GM19463 (cell line): ENCODE measurements around the gene CCDC33.

Source experiments
- ATAC-seq: cut with Tn5 transposase; IDR thresholded peaks from one replicate; pipeline ENCODE4 v1.9.1; 2021; ENCODE audit warnings: mild to moderate bottlenecking, moderate library complexity; ENCODE audit not compliant: unreplicated experiment

The CCDC33 gene

DNA sequence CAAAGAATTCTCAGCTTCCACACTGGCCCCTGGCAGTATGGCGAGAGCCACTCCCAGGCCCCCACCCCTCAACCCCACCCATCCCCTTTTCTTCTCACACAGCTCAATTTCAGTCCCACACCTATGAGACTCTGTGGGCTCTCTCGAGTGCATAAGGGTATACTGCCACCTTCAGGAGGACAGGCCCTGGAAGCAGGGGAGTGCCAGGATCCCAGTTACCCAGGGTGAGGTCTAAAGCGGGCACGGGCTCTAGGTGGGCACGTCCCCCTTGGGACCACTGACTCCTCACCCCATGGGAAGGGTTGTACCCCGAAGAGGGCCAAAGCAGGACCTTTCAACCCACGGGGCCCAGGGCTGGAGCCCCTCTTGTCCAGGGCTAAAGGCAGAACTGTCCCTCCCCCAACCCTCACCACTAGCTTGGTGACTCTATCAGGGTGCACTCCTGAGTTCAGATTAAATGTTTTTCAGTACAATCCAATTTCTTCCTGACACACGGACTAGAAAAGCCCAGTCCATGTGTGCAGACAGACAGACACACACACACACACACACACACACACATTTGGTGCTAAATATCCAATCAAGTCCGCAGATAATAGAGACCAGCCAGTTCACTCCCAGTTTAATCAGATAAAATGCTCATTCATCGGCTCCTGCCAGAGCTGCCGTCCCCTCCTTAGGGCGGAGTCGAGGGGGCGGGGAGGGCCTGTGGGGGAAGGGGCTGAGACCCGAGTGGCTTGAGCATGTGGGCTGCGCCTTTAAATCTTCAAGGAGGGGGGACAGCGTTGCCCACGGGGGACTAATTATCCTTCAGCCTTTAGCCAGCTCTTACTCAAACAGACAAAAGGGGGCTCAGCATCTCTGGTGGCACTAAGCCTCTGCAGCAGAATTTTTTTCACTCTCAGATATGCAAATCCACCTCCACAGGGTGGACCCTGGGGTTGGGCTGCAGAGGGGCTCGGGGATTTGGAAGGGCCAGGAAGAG, 72.0 kb downstream of the CCDC33 start:
- ATAC-seq: no peak

DNA sequence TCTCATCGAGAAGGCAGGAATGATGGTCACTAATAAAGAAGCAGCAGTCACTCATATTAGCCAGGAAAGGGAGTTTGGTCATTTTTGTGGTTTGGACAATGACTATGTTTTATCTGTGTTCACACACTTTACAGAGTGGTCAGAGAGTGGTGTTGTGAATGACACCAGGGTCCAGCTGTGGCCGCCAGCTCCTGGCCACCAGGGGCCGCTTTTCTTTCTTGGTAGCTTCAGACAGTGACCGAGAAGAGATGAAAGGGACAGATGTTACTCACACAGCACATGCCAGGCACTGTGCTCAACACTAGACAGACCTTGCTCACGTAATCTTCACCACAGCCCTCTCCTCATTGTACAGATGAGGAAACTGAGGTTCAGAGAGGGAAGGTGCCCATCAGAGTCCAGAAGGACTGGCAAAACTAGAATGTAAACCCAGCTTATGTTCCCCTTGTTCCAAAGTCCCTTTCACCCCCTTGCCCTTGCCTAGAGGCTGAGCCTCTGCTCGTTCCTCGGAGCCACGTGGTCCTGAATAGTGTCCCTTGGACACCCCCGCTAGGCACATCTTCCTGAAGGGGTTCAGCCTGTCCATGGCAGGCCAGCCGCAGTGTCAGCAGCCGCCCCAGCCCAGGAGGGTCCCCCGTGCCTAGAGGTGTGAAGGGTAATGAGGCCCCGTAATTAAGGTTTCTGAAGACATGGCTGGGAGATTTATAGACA, 75.8 kb downstream of the CCDC33 start:
- ATAC-seq: no peak

DNA sequence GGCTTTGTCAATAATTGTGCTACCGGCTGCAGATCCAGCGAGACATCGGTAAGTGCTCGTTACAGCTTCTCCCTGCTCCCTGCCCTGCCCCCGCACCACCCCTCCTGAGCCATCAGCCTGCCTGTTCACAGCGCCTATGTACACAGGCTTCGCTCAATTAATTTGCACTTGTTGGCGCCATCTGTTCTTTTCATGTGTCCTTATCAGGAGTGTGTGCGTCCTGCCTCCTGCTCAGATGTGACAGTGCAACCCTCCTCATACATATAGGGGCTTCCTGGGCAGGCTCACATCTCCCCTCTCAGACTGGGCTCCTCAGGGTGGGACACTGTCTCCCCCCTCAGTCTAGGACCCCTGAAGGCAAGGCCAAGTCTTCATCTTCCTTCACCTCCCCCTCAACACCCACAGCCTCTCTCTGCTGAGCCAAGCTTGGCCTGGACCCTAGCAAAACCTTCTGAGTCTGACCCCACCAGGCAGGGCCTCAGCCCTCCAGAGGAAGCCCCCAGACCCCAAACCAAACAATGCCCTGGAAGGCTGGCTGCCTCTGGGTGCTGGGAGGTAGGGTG, 76.4 kb downstream of the CCDC33 start:
- ATAC-seq: no peak

DNA sequence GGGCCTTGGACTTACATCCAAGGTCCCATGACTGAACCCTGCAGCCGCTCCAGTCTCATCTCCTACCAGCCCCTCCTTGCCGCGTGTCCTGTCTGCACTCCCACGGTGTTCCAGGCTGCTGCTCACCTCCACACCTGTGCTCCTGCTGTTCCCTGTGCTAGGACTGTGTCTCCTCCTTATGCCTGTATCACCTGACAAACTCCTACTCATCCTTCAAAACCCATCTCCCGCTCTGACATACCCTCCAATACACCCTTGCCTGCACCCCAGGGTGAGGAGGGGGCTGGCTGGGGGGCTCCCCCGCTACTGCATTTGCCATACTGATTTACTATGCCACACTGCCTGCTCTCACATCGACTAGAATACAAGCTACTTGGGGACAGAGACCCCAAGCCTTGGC, 77.8 kb downstream of the CCDC33 start:
- no peak for ATAC-seq

DNA sequence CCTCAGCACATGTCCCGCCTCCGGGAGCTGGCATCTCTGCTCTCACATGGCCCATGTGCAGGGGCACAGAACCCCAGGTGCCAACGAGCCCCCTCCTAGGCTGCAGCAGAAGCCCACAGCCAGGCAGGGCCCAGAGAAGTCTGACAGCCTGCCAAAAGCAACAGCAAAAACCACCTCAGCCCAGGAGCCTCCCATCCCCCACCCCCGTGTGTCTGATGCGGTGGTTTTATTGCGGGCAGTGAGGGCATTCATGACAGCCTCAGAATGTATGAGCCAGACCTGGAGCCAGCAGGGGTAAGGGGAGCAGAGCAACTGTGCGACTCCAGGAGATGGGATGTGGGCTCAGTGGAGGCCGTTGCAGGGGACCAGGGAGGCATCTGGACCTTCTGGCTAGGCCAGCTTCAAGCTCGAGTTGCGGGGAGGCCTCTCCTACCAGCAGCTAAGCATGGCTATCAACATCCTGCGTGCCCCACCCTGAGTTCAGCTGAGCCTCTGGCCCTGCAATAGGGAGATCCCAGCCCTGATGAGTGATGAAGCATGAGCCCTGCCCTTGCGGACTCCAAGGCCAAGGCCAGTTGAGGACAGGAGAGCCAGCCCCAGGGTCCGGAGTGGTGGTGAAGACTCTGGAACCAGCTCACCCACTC, 78.8 kb downstream of the CCDC33 start:
- no peak for ATAC-seq

DNA sequence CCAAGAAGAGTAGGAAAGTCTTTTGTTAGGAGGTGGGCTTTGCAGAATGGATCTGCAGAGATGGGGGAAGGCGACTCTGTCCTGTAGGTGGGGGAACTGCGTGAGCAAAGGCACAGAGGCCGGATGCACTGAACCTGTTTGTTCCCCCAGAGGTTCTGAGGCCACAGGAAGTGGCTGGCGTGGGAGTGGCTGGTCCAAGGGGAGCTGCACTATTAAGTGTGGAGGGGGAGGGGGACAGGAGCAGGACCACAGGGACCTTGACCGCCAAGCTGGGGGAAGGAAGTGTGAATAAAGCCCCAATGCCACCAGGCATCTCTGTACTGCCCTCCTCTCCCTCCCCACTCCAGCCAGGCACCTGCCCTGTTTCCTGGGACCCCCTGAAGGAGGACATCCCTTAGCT, 79.5 kb downstream of the CCDC33 start:
- ATAC-seq: no peak

DNA sequence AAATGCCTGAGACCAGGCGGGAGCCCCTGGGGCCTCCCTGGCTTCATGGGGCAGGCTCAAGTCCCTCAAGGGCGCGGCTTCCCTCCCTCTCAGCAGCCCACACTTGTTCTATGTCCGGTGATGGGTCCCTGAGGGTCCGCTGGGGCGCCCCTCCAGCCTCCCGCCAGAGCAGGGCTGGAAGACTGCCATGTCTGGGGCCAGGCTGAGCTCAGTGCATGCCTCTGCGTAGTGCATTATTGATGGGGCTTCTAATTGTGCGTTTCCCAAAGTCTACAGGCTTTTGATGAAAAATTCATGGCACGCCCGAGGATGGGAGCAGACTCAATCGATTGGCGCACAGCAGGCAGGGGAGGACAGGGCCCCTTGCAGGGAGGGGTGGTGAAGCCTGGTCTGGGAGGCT, 80.0 kb downstream of the CCDC33 start:
- no peak for ATAC-seq

DNA sequence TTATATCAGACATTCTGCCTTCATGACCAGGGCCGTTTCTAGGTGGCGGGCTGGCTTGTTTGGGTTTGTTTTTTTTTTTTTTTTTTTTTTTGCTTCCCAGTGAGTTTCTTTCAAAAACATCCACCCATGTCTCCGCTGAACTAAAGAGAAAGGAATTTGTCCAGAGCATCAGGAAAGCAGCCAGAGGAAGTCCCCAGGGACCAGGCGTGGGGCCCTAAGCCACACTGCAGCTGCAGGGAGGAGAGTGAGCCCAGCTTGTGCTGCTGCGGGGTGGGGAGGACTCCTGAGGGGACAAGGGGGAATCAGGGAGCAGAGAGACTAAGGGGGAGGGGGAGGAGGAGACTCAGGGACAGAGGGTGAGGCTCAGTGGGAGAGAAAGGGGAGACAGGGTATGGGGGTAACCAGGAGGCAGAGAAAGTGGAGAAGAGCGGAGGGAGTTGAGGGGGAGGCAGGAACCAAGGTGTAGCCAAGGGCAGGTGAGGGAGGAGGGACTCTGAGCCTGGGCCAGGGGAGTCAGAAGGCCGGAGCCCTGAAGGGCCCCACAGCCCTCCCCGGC, 81.8 kb downstream of the CCDC33 start:
- ATAC-seq: no peak

DNA sequence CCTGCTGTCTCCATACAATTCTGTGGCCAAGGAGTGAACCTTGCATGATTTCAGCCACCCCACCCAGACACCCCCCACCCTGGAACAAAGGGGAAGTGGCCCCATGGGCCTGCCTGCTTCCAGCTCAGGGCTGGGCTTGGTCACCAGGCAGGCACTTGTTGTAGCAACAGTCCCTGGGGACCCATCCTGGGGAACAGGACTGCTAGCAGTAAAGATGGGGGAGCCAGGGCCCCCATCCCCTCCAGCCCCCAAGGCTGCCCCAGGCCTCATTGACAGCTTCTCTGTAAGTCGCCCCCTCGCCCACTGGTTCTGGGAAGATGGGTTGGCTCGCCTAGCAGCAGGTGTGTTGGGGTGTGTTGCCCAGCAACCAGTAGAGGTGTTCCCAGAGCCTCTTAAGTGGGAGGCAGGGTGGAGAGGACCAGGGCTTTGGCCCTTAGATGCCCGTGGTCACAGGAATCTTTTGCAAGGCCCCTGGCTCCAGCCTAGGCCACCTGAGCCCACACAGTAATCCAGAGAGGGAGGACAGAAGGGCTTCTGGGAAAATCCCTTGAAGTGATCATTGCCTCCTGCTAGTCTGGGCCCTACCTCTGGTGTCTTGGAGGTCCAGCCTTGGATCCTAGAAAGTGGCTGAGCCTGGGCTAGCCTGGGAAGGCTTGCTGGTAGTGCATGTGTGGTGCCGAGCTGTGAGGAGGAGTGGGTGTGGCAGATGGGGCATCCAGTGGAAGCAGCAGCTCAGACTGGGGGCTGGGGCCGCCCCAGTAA, 82.4 kb downstream of the CCDC33 start:
- ATAC-seq: no peak

DNA sequence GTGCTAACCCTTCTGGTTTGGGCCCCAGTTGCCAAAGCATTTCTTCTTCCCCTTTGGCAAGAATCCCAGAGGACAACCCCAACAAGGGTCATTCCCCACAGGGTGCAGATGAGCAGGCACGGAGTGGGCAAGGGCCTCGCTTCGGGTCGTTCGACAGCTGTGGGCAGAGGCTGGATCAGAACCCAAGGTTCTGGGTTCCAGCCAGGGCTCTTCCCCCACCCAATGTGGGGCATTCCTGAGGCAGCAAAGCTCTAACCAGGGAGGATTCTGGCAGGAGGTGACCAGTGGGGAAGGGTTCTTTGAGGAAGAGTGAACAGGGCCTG, 83.0 kb downstream of the CCDC33 start:
- no peak for ATAC-seq

DNA sequence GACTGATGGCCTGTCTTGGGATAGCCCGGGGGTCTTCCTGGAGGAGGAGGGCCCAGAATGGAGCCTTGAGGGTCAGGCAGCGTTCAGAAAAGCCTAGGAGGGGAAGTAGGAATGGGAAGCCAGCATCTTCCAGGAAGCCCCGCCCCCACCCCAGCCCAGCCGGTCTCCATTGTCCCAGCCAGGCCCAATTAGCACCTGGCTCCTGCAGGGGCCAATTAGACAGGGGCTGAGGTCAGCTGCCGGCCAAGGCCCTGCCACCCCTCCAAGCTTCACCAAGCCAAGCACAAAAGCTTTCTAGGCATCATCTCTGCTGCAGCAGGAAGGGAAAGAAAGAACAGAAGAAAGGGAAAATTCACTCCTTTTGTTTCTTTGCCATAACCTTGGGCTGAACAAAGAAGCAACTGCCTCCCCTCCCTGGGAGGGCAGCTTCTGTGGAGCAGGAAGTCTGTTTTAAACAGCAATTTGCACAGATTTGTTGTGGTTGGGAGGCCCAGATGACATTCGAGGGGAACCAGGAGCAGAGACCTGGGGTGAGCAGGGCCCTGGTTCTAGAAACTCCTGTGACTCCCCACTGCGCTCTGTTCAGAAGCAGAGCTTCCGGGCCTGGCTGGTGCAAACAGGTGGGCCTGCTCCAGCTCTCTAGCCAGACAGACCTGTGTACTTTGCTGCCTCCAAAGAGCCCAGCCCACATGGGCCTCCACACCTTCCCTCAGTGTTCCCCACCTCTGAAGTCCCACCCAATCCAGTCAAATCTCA, 83.6 kb downstream of the CCDC33 start:
- ATAC-seq: no peak

DNA sequence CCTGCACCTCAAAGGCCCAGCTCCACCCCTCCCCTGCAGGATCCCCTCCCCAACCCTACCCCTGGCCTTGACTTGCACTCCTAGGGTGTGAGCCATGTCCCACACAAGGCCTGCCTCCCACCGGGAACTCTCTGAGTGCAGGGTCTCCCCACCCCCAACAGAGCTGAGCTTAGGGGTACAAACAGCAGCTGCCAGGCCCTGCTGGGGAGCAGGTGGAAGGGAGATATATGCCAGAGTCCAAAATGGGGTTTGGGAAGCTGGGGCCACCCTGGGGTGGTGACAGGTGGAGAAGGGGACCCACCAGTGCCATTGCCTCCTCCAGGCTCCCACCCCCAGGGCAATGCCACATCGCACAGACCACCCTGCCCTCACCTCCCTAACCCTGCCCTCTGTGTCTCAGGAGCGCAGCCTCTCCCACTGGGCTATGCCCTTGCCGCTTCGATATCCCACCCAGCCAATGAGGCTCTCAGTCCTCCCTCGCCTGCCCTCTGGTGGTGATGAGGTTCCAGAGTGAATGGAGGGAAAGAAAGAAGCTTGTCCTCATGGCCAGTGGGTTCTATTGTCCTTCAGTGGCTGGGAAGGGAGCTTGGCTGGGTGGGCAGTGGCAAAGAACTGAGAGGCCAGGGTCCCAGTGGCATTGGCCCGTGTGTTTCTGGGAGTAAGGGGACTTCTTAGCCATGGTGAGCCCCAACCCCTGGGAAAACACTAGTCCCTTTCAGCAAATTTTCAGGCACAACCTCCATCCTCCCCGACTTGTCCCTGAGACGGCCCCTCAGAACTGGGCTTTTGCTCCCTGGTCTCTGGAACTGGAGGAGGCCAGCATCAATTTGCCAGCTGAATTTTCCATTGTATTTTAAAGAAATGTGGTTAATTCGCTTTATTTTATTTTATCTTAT, 84.5 kb downstream of the CCDC33 start:
- no peak for ATAC-seq

DNA sequence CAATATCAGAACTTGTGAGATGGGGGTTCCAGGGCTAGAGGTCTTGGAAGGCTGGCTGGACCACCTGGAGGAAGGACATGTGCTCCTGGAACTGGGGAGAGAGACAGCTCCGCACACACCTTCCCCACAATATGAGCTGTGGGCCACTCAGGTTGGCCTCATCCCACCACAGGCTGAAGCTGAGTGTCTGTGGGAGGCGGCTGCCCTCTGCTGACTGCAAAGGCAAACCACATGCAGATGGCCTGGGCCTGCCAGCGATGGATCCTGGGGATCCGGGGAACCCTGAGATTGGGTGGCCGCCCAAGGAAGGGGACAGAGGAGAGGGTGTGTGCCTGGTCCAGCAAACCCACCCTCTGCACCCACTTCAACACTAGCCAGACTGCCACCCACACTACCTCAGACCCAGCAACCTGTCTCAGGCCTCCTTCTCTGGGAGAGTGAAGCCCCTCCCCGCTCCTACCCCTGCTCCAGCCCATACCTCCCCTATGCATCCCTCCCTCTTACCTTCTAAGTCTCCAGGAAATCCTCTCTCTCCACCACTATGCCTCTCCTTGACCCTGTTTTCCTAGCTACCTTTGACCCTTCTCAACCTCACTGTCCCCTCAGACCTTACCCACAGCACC, 86.5 kb downstream of the CCDC33 start:
- no peak for ATAC-seq

DNA sequence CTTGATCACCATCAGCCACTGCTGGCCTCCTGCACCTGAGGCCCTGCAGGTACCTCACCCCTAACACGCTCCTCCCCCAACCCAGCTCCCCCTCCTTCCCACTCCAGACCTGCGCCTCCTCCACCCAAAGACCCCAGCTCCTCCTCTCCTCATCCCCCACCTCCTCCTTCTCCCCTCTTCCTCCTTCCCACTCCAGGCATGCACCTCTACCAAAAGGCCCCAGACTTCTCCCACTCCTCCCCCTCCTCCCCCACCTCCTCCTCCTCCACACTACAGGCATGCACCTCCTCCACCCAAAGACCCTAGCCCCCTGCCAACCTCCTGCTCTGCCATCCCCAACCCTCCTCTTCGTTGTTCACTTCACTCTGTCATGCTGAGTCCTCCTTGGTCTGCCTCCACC, 88.6 kb downstream of the CCDC33 start:
- ATAC-seq: no peak

DNA sequence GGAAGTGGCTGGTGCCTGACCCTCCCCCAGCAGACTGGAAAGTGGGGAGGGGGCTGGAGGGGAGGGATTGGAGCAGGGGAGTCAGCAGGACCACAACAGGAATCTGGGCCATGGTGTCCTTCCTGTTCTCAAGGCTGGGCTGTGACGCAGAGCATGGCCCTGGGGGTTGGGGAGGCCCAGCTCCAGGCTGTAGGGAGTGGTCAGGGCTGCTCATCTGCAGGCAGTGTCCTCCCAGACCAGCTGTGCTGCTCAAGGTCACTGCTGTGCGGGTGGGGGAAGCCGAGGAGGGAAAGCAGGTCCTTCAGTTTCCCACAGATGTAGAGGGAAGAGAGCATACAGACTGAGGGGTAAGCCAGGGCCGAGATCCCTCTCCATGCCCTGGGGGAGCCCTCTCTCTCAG, 90.6 kb downstream of the CCDC33 start:
- ATAC-seq: no peak

DNA sequence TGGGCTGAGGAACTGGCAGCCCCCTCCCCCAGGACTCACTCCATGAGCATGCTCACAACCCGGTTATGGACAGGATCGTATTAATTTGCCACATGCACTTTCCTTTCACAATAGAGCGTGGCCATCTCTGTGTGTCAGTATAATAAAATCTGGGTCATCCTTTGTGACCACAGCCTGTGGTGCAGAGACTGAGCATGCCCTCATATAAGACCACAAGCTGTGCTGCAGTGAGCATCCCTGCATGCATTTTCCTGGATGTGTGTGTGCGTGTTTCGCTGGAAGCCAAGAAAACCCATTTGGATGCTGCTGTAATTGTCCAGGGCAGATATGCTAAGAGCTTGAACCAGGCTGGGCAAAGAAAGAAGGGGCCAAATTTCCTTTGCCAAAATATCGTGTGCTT, 91.6 kb downstream of the CCDC33 start:
- no peak for ATAC-seq

DNA sequence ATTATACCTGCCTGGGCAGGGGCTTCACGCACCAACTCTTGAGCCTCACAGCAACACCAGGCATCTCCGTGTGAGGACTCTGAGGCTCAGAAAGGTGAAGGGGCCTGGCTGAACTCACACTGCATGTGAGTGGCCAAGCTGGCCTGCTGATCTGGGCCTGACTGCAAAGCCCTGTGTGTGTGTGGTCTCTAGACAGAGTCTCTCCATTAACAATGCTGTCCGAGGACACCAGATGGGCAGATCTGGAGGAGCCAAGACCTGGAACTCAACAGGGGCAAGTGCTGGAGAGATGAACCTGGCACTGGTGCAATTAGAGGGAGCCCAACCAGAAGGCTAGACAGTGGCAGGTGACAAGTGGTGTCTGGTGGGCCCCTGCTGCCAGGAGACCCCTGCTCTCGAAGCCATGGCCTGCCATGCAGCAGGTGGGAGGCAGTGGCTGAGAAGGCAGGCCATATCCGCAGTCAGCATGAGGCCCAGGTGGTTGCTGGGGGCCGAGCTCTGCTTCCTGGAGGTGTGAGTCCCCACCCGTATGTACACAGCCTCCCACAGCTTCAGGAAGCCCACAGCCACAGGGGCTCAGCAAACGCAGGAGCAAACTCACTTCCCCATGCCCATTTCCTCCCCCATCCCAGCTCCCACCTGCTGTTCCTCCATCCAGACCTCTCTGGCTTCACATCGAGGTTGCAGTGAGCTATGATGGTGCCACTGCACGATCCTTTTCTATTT, 92.4 kb downstream of the CCDC33 start:
- no peak for ATAC-seq
